Measurements from ENCODE around the gene RHBG. TPM values are rescaled to one million over a fixed set of nuclear protein-coding genes. Genes with fewer than 3 reads are reported as not detected.
"Not testable (repeated sequence)": the region's sequence is repeated elsewhere in the genome, so short reads cannot be mapped to it uniquely, and the experiment has no call there.

The RHBG gene
- total RNA-seq (4.2 TPM), polyA plus RNA-seq (ENCODE audit: insufficient read depth, low read depth, low replicate concordance) (61.9 TPM)
- long read RNA-seq, donor 1: 0 reads
- long read RNA-seq, donor 2, partial matches to known transcripts: 0 of 2 reads
- long read RNA-seq, donor 2, other reads (novel, unspliced or antisense): 0 of 2 reads
- long read RNA-seq, donor 3, partial matches to known transcripts: 0 of 3 reads
- long read RNA-seq, donor 3, other reads (novel, unspliced or antisense): 0 of 3 reads
- long read RNA-seq, donor 4: 0 reads
- long read RNA-seq, donor 5: 0 reads
- long read RNA-seq, donor 6: 0 reads
- long read RNA-seq, donor 7, partial matches to known transcripts: 0 of 3 reads
- long read RNA-seq, donor 7, other reads (novel, unspliced or antisense): 3 of 3 reads
- long read RNA-seq, donor 8: 0 reads
- long read RNA-seq, donor 9: 0 reads
- long read RNA-seq, donor 10, partial matches to known transcripts: 0 of 3 reads
- long read RNA-seq, donor 10, other reads (novel, unspliced or antisense): 0 of 3 reads

DNA sequence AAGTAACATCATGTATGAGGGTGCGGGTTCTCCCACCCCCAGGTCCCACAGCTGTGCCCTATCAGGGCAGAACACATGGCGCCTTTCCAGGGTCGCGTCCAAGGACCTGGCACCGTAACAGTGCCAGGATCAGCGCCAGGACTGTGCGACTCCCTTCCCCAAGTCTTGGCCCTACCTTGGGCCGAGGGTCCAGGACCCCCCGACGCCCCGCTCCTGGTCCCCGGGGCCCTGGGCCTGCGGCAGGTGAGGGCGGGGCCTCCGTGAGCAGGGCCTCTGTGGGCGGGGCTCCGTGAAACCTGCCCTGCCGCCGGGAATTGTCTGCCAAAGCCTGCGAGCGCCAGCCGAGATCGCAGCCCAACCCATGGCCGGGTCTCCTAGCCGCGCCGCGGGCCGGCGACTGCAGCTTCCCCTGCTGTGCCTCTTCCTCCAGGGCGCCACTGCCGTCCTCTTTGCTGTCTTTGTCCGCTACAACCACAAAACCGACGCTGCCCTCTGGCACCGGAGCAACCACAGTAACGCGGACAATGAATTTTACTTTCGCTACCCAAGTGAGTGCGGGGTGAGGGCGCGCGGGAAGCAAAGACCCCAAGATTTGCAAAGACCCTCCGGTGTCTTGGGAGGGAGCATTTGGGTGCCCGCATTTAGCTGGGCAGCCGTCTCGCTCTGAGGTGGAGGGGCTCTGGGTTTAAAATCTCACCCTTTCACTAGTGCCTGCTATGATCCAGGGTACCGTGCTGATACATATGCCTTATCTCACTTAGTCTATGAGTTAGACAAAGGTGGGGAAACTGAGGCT is at the start of gene RHBG:
RHBG (plus strand) TSS at position 323 of the 796 bp plus-strand sequence; CDS start at position 362, 39 bp downstream.
- Histone ChIP-seq H3K9ac (ENCODE audit: low read length in 3 of 3) (peak within 1 kb of the TSS in 2 of 3 donors; percentile 68 to 81), H3K9me3 (ENCODE audit: control insufficient read depth in 2 of 3, insufficient read depth in 1 of 3, low read length in 3 of 3) (no peaks in the 10 kb centered on the region), H3K4me3 (ENCODE audit: low read length in 3 of 3) (peak within 1 kb of the TSS; percentile 49 to 78 (median 64)), H3K36me3 (ENCODE audit: control insufficient read depth in 2 of 3, insufficient read depth in 3 of 3, low read length in 3 of 3) (no peaks in the 10 kb centered on the region), H3K27ac (ENCODE audit: low read depth in 2 of 2, low read length in 2 of 2) (peak within 1 kb of the TSS; percentile 74 to 88), H3K27me3 (ENCODE audit: control insufficient read depth, insufficient read depth, low read length) (peaks cover 2% of the 10 kb centered on the region), H3K4me1 (ENCODE audit: control insufficient read depth in 2 of 3, insufficient read depth in 2 of 3, low read depth in 1 of 3, low read length in 3 of 3) (peaks cover 0 to 15% (median 13%) of the 10 kb centered on the region in 3 donors)
- intact Hi-C loops (cut with DNase I): no loop called here
- FAIRE-seq (no peak), DNase-seq (peak; percentile 65 to 83 (median 73))
- TF ChIP-seq, protein P1, sequence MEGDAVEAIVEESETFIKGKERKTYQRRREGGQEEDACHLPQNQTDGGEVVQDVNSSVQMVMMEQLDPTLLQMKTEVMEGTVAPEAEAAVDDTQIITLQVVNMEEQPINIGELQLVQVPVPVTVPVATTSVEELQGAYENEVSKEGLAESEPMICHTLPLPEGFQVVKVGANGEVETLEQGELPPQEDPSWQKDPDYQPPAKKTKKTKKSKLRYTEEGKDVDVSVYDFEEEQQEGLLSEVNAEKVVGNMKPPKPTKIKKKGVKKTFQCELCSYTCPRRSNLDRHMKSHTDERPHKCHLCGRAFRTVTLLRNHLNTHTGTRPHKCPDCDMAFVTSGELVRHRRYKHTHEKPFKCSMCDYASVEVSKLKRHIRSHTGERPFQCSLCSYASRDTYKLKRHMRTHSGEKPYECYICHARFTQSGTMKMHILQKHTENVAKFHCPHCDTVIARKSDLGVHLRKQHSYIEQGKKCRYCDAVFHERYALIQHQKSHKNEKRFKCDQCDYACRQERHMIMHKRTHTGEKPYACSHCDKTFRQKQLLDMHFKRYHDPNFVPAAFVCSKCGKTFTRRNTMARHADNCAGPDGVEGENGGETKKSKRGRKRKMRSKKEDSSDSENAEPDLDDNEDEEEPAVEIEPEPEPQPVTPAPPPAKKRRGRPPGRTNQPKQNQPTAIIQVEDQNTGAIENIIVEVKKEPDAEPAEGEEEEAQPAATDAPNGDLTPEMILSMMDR (IDR thresholded peaks at IDR 0.05; ENCODE audit: borderline replicate concordance, extremely low read depth, insufficient read depth): no peak

GRCh38 chr1:156319664-156320063 is 49.3 kb upstream of the RHBG start:
- no peaks in the 10 kb centered on the region for H3K27me3 ChIP-seq (ENCODE audit: control insufficient read depth, insufficient read depth, low read length)
- H3K9ac ChIP-seq (ENCODE audit: low read length in 3 of 3): no peak overlapping the region
- FAIRE-seq (no peak), DNase-seq (peak in 2 of 5 donors; percentile 26 to 57)
- H3K4me1 ChIP-seq (ENCODE audit: control insufficient read depth in 2 of 3, insufficient read depth in 2 of 3, low read depth in 1 of 3, low read length in 3 of 3): no peaks in the 10 kb centered on the region
- TF ChIP-seq, protein P1 (IDR thresholded peaks at IDR 0.05; ENCODE audit: borderline replicate concordance, extremely low read depth, insufficient read depth): peak; percentile 45
- H3K27ac ChIP-seq (ENCODE audit: low read depth in 2 of 2, low read length in 2 of 2): no peak overlapping the region
- no peaks in the 10 kb centered on the region for H3K9me3 ChIP-seq (ENCODE audit: control insufficient read depth in 2 of 3, insufficient read depth in 1 of 3, low read length in 3 of 3)
- no peak overlapping the region for H3K4me3 ChIP-seq (ENCODE audit: low read length in 3 of 3)
- intact Hi-C loops (cut with DNase I): no loop called here
- H3K36me3 ChIP-seq (ENCODE audit: control insufficient read depth in 2 of 3, insufficient read depth in 3 of 3, low read length in 3 of 3): peaks cover 18 to 58% (median 45%) of the 10 kb centered on the region in 3 donors

GRCh38 chr1:156320560-156320959 is 48.5 kb upstream of the RHBG start:
- DNase-seq: no peak
- no peaks in the 10 kb centered on the region for H3K4me1 ChIP-seq (ENCODE audit: control insufficient read depth in 2 of 3, insufficient read depth in 2 of 3, low read depth in 1 of 3, low read length in 3 of 3)
- intact Hi-C loops (cut with DNase I): no loop called here

GRCh38 chr1:156323179-156323578 is 45.8 kb upstream of the RHBG start:
- H3K27me3 ChIP-seq (ENCODE audit: control insufficient read depth, insufficient read depth, low read length); H3K9ac ChIP-seq (ENCODE audit: low read length in 3 of 3); intact Hi-C loops (cut with DNase I); H3K4me3 ChIP-seq (ENCODE audit: low read length in 3 of 3); DNase-seq; H3K27ac ChIP-seq (ENCODE audit: low read depth in 2 of 2, low read length in 2 of 2); FAIRE-seq; H3K4me1 ChIP-seq (ENCODE audit: control insufficient read depth in 2 of 3, insufficient read depth in 2 of 3, low read depth in 1 of 3, low read length in 3 of 3); H3K9me3 ChIP-seq (ENCODE audit: control insufficient read depth in 2 of 3, insufficient read depth in 1 of 3, low read length in 3 of 3): not testable (repeated sequence)
- peaks cover 17 to 40% (median 35%) of the 10 kb centered on the region in 3 donors for H3K36me3 ChIP-seq (ENCODE audit: control insufficient read depth in 2 of 3, insufficient read depth in 3 of 3, low read length in 3 of 3)

More at GRCh38 chr1:156320560-156320959, 48.5 kb upstream of the RHBG start:
- Histone ChIP-seq H3K27ac (ENCODE audit: low read depth in 2 of 2, low read length in 2 of 2) (no peak overlapping the region), H3K9ac (ENCODE audit: low read length in 3 of 3) (no peak overlapping the region), H3K36me3 (ENCODE audit: control insufficient read depth in 2 of 3, insufficient read depth in 3 of 3, low read length in 3 of 3) (peaks cover 21 to 60% (median 50%) of the 10 kb centered on the region in 3 donors), H3K4me3 (ENCODE audit: low read length in 3 of 3) (no peak overlapping the region), H3K9me3 (ENCODE audit: control insufficient read depth in 2 of 3, insufficient read depth in 1 of 3, low read length in 3 of 3) (no peaks in the 10 kb centered on the region), H3K27me3 (ENCODE audit: control insufficient read depth, insufficient read depth, low read length) (no peaks in the 10 kb centered on the region)
- TF ChIP-seq, protein P1 (IDR thresholded peaks at IDR 0.05; ENCODE audit: borderline replicate concordance, extremely low read depth, insufficient read depth): no peak
- FAIRE-seq: no peak

Measured in kidney (tissue), 22 donors.